GM10266 (cell line): Measurements from ENCODE around the gene CBARP.

Experiments used
- DNase-seq: peaks from one replicate; pipeline ENCODE4 v3.0.0; 2012; ENCODE audit errors: extremely low spot score
- CTCF ChIP-seq: IDR thresholded peaks from 2 replicates; pipeline ENCODE4 v1.5.1; 2012; ENCODE audit warnings: mild to moderate bottlenecking, low read depth; ENCODE audit not compliant: control insufficient read depth, insufficient read depth; ENCODE audit errors: missing control alignments

The CBARP gene

GRCh38 chr19:1255186-1256161, 17.7 kb upstream of the CBARP start:
- no peak for DNase-seq
- no peak for TF ChIP-seq CTCF

- no peak for TF ChIP-seq CTCF
- DNase-seq, result no peak
Observed at GRCh38 chr19:1254530-1255185, 16.9 kb upstream of the CBARP start.

GRCh38 chr19:1254081-1254527, 16.3 kb upstream of the CBARP start:
- no peak for TF ChIP-seq CTCF
- DNase-seq, result no peak

- DNase-seq, result no peak
- TF ChIP-seq CTCF, result no peak
Observed at GRCh38 chr19:1253514-1254080, 15.8 kb upstream of the CBARP start.

DNA sequence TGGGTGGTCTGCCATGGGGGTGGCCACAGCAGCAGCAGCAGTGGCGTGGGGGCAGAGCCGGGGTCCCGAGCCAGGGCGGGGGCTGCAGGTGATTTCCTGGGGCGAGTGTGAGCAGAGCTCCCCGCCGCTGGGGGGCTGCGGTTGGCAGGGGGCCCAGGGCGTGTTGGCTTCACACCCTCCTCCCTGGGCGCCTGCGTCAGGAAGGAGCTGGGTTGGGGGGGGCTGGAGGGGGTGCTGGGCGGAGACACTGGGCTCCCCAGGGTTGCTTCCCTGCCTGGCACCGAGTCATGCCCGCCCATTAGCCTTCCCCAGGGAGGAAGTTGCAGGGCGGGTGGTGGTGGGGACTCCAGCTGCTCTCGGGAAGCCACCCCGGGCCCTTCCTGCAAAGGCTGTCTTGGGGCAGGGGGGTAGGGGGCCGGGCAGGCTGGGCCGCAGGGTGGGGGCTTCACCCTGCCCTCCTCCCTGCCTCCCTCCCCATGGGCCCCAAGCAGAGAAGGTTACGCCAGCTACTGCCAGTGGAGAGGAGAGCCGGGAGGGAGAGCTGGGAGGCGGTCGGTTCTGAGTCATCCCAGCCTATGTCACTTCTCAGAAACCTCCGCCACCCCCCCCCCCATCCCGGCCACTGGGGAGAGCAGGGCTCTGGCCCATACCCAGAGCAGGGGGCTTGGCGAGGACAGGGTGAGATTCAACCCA, 15.2 kb upstream of the CBARP start:
- TF ChIP-seq CTCF, result peak; percentile 13
- DNase-seq, result no peak

GRCh38 chr19:1252221-1252820, 14.5 kb upstream of the CBARP start:
- no peak for TF ChIP-seq CTCF
- DNase-seq, result peak; percentile 77
